HCT116 (cell line): ENCODE results near the gene GBP7. TPM values are rescaled to one million over a fixed set of nuclear protein-coding genes. Genes with fewer than 3 reads are reported as not detected.
A peak's percentile ranks its signal among the peaks of the same experiment; 100 is the strongest.

ENCODE experiments used
- ATAC-seq: fragments of 200-7000 bp; cut with Tn5 transposase; 2 replicates; pipeline ENCODE4 v1.9.1; 2020; ENCODE audit warnings: mild to moderate bottlenecking, moderate library complexity
- BruUV-seq: library from RNA; stranded (reverse); fragments of 400-500 nt; replicated peaks from 2 replicates; lab custom pipeline; 2021; lab: Mats Ljungman, UMichigan
- CTCF ChIA-PET: fragments of 300-600 bp; sonication (Branson Sonifier 250); formaldehyde crosslinking; loops from one replicate; lab custom pipeline; 2021; ENCODE audit warnings: antibody characterized with exemption; lab: Charles Lee
- POLR2A ChIA-PET: fragments of 300-600, 350-600 bp; sonication (Branson Sonifier 250); formaldehyde crosslinking; loops from one replicate; lab custom pipeline; 2021; ENCODE audit warnings: antibody characterized with exemption; lab: Charles Lee
- RAD21 ChIA-PET, 2 experiments: fragments of 300-600 bp; sonication (Branson Sonifier 250); formaldehyde crosslinking; loops; one replicate each; lab custom pipeline; 2023; ENCODE audit warnings: low total read pairs in 2 of 2; ENCODE audit not compliant: uncharacterized antibody in 2 of 2, unreplicated experiment in 2 of 2, low non-redundant PET in 1 of 2; lab: Charles Lee
- DNase-seq: peaks from one replicate; pipeline ENCODE4 v3.0.0-alpha.2; 2010; ENCODE audit warnings: low read depth, low spot score
- H2AFZ ChIP-seq: fragments of 200-600 bp; shearing (Covaris generic), sonication (generic); 2 replicates; pipeline ENCODE4 v1.6.1; 2017; ENCODE audit warnings: low read depth, mixed run types, mixed read lengths, antibody characterized with exemption, low read length; ENCODE audit not compliant: poor library complexity, severe bottlenecking
- H3K27ac ChIP-seq: 2 replicates; pipeline ENCODE4 v1.5.1; 2012; ENCODE audit warnings: low read depth, low read length
- H3K27me3 ChIP-seq: fragments of 200-600 bp; sonication (generic); 2 replicates; pipeline ENCODE4 v1.6.1; 2016; ENCODE audit warnings: mixed run types, low read length, mixed read lengths; ENCODE audit not compliant: insufficient read depth
- H3K36me3 ChIP-seq, 2 experiments: fragments of 200-500 bp in 1 of 2; fragments of 200-600 bp in 1 of 2; sonication (Bioruptor generic) in 1 of 2; sonication (generic) in 1 of 2; 2 replicates each; pipeline versions ENCODE4 v1.5.1 to v1.6.1; 2014 to 2016; ENCODE audit warnings: low read length in 2 of 2, inconsistent platforms in 1 of 2, mixed read lengths in 1 of 2, mixed run types in 1 of 2; ENCODE audit not compliant: insufficient read depth in 2 of 2, control insufficient read depth in 1 of 2
- H3K4me1 ChIP-seq, 2 experiments: fragments of 200-600 bp in 1 of 2; sonication (generic) in 1 of 2; 2 replicates each; pipeline versions ENCODE4 v1.5.1 to v1.6.1; 2012 to 2017; ENCODE audit warnings: low read length in 2 of 2, inconsistent platforms in 1 of 2, mild to moderate bottlenecking in 1 of 2, mixed read lengths in 1 of 2, mixed run types in 1 of 2, moderate library complexity in 1 of 2; ENCODE audit not compliant: insufficient read depth in 2 of 2, control insufficient read depth in 1 of 2
- H3K4me2 ChIP-seq: fragments of 200-600 bp; sonication (generic); 2 replicates; pipeline ENCODE4 v1.6.1; 2017; ENCODE audit warnings: mixed run types, low read length, mixed read lengths
- H3K4me3 ChIP-seq, 2 experiments: fragments of 200-600 bp in 1 of 2; sonication (generic) in 1 of 2; replicated peaks in 1 of 2; 2 replicates each; pipeline ENCODE4 v1.5.1; 2011 to 2016; ENCODE audit warnings: low read length in 2 of 2, control low read depth in 1 of 2, low read depth in 1 of 2, mild to moderate bottlenecking in 1 of 2, mixed read lengths in 1 of 2, mixed run types in 1 of 2
- H3K79me2 ChIP-seq: fragments of 200-600 bp; sonication (generic); 2 replicates; pipeline ENCODE4 v1.6.1; 2017; ENCODE audit warnings: mild to moderate bottlenecking, mixed run types, low read length, moderate library complexity, mixed read lengths; ENCODE audit not compliant: insufficient read depth
- H3K9ac ChIP-seq: fragments of 200-600 bp; sonication (generic); 2 replicates; pipeline ENCODE4 v1.6.1; 2016; ENCODE audit warnings: low read length, mixed read lengths
- H3K9me2 ChIP-seq: fragments of 200-600 bp; sonication (generic), shearing (Covaris generic); 2 replicates; pipeline ENCODE4 v1.6.1; 2017; ENCODE audit warnings: mixed run types, mild to moderate bottlenecking, moderate library complexity; ENCODE audit not compliant: insufficient read depth
- H3K9me3 ChIP-seq, 2 experiments: fragments of 200-500 bp in 1 of 2; fragments of 200-600 bp in 1 of 2; sonication (Bioruptor generic) in 1 of 2; sonication (generic) in 1 of 2; 2 replicates each; pipeline ENCODE4 v1.6.1; 2014 to 2017; ENCODE audit warnings: low read length in 2 of 2, mixed read lengths in 2 of 2, inconsistent platforms in 1 of 2, low read depth in 1 of 2, mild to moderate bottlenecking in 1 of 2, mixed run types in 1 of 2, moderate library complexity in 1 of 2; ENCODE audit not compliant: control insufficient read depth in 1 of 2, insufficient read depth in 1 of 2
- H4K20me1 ChIP-seq: fragments of 200-600 bp; sonication (generic), shearing (Covaris generic); 2 replicates; pipeline ENCODE4 v1.6.1; 2017; ENCODE audit warnings: mixed run types, mild to moderate bottlenecking, moderate library complexity; ENCODE audit not compliant: insufficient read depth
- ATF3 ChIP-seq: IDR thresholded peaks from 2 replicates; pipeline ENCODE4 v1.6.1; 2012
- CEBPB ChIP-seq: IDR thresholded peaks from 2 replicates; pipeline ENCODE4 v1.6.1; 2012; ENCODE audit warnings: low read depth
- ELF1 ChIP-seq: IDR thresholded peaks from 2 replicates; pipeline ENCODE4 v1.6.1; 2012; ENCODE audit warnings: low read depth, borderline replicate concordance
- EZH2 ChIP-seq: fragments of 200-600 bp; sonication (generic); IDR thresholded peaks from 2 replicates; pipeline ENCODE4 v1.6.1; 2017; ENCODE audit warnings: antibody characterized with exemption, mixed run types
- EZH2phosphoT487 ChIP-seq: fragments of 200-600 bp; IDR thresholded peaks from 2 replicates; pipeline ENCODE4 v1.6.1; 2018; ENCODE audit warnings: antibody characterized with exemption, borderline replicate concordance
- MAX ChIP-seq: IDR thresholded peaks from 2 replicates; pipeline ENCODE4 v1.6.1; 2012
- POLR2A ChIP-seq: IDR thresholded peaks from 2 replicates; pipeline ENCODE4 v1.7.0; 2011; ENCODE audit warnings: borderline replicate concordance; ENCODE audit not compliant: insufficient read depth, insufficient read length; ENCODE audit errors: extremely low read depth
- POLR2AphosphoS5 ChIP-seq: IDR thresholded peaks from 2 replicates; pipeline ENCODE4 v1.6.1; 2011; ENCODE audit warnings: mild to moderate bottlenecking, low read depth, low read length, moderate library complexity
- SIN3A ChIP-seq: IDR thresholded peaks from 2 replicates; pipeline ENCODE4 v1.6.1; 2012; ENCODE audit warnings: low read depth
- SRF ChIP-seq: IDR thresholded peaks from 2 replicates; pipeline ENCODE4 v1.6.1; 2012; ENCODE audit warnings: low read depth
- YY1 ChIP-seq: IDR thresholded peaks from 2 replicates; pipeline ENCODE4 v1.6.1; 2011; ENCODE audit warnings: low read length, low read depth, moderate library complexity, mild to moderate bottlenecking; ENCODE audit not compliant: insufficient replicate concordance; ENCODE audit errors: extremely low read depth
- ZBTB33 ChIP-seq: IDR thresholded peaks from 2 replicates; pipeline ENCODE4 v1.6.1; 2011; ENCODE audit warnings: mild to moderate bottlenecking, low read length, moderate library complexity; ENCODE audit not compliant: insufficient replicate concordance; ENCODE audit errors: extremely low read depth
- ZFX ChIP-seq: fragments of 450-650 bp; IDR thresholded peaks from 2 replicates; pipeline ENCODE4 v1.6.1; 2017
- intact Hi-C: fragments of 100-400 bp; cut with micrococcal nuclease; formaldehyde crosslinking; loops from 2 replicates; pipeline ENCODE4 v1.10.0; 2022
- total RNA-seq: library from RNA; stranded (reverse); gene quantifications from one replicate; pipeline ENCODE4 v1.2.1, GENCODE V29; 2021; ENCODE audit not compliant: unreplicated experiment

GBP7 gene
- total RNA-seq, 1 experiment from 2014 or later, result not detected

- no peak overlapping the region for H3K27ac ChIP-seq
- no peaks in the 10 kb centered on the region for H3K27me3 ChIP-seq
- DNase-seq, result no peak
- H4K20me1 ChIP-seq, result no peaks in the 10 kb centered on the region
- ChIA-PET CTCF (no interaction called here), POLR2A (interaction anchor here (0.6 kb wide), 1 partner anchor 490 kb away, joined by 3 read pairs; no protein-coding TSS in a partner anchor), RAD21 (no interaction called here)
- no peaks in the 10 kb centered on the region for H3K4me1 ChIP-seq
- no peaks in the 10 kb centered on the region for H3K36me3 ChIP-seq
- intact Hi-C loops, result no loop called here
- no peak for ATAC-seq
- H3K9me3 ChIP-seq, result no peaks in the 10 kb centered on the region
- no peak overlapping the region for H3K4me2 ChIP-seq
- no peak overlapping the region for H3K9ac ChIP-seq
- no peak overlapping the region for H2AFZ ChIP-seq
- no peaks in the 10 kb centered on the region for H3K9me2 ChIP-seq
- no peaks in the 10 kb centered on the region for H3K79me2 ChIP-seq
- no peak for TF ChIP-seq CEBPB
- TF ChIP-seq SRF, result no peak
- no peak for TF ChIP-seq SIN3A
- TF ChIP-seq YY1, result no peak
- no peak for TF ChIP-seq EZH2phosphoT487
- no peak for TF ChIP-seq POLR2AphosphoS5
- no peak for TF ChIP-seq ELF1
- no peak for TF ChIP-seq MAX
- no peak overlapping the region for H3K4me3 ChIP-seq
- BruUV-seq, result no TSS peak
Measured at GRCh38 chr1:89191314-89191713, 15.5 kb upstream of the GBP7 start.

- Histone ChIP-seq H3K36me3 (no peaks in the 10 kb centered on the region), H3K9me3 (no peaks in the 10 kb centered on the region), H3K27me3 (no peaks in the 10 kb centered on the region), H3K4me3 (no peak overlapping the region), H3K27ac (no peak overlapping the region), H2AFZ (no peak overlapping the region), H4K20me1 (no peaks in the 10 kb centered on the region), H3K9ac (no peak overlapping the region), H3K4me1 (no peaks in the 10 kb centered on the region), H3K4me2 (no peak overlapping the region), H3K9me2 (no peaks in the 10 kb centered on the region), H3K79me2 (no peaks in the 10 kb centered on the region)
- intact Hi-C loops, result no loop called here
- DNase-seq (no peak), ATAC-seq (peak; percentile 40; the same call in 1 of the 2 replicates)
- ChIA-PET POLR2A (no interaction called here), RAD21 (no interaction called here), CTCF (interaction anchor here (1.0 kb wide), 1 partner anchor 104 kb away, joined by 3 read pairs; no protein-coding TSS in a partner anchor)
- no TSS peak for BruUV-seq
- TF ChIP-seq POLR2AphosphoS5, result no peak
- TF ChIP-seq ATF3, result no peak
- no peak for TF ChIP-seq ZBTB33
- no peak for TF ChIP-seq CEBPB
- no peak for TF ChIP-seq ZFX
- no peak for TF ChIP-seq POLR2A
- no peak for TF ChIP-seq EZH2
Measured at GRCh38 chr1:89190017-89190416, 14.2 kb upstream of the GBP7 start.
